HepG2 (cell line): ENCODE data around the gene RIPPLY1. TPM values are rescaled to one million over a fixed set of nuclear protein-coding genes. Genes with fewer than 3 reads are reported as not detected.

ENCODE experiments used
- ATAC-seq: fragments of 200-7000 bp; cut with Tn5 transposase; 3 replicates; pipeline ENCODE4 v1.9.1; 2020; ENCODE audit warnings: mild to moderate bottlenecking, moderate library complexity
- BruUV-seq: library from RNA; stranded (reverse); fragments of 400-500 nt; replicated peaks from 2 replicates; lab custom pipeline; 2021; lab: Mats Ljungman, UMichigan
- CTCF ChIA-PET: fragments of 300-600 bp; formaldehyde crosslinking; extraction: SDS; loops from one replicate; lab custom pipeline; 2021; ENCODE audit warnings: low total read pairs, inconsistent platforms, low intra/inter-chr PET ratio; lab: Yijun Ruan, JAX
- POLR2A ChIA-PET: fragments of 350-600 bp; sonication (Branson Sonifier 250); formaldehyde crosslinking; loops from one replicate; lab custom pipeline; 2020; ENCODE audit warnings: antibody characterized with exemption, inconsistent platforms; lab: Yijun Ruan, JAX
- DNase-seq: peaks from one replicate; pipeline ENCODE4 v3.0.0-alpha.2; 2015; ENCODE audit warnings: low spot score
- FAIRE-seq: peaks from 3 replicates; lab custom pipeline; 2011; peaks lifted over from hg19 to GRCh38; lab: Jason Lieb, UNC
- H2AFZ ChIP-seq: one replicate; pipeline ENCODE4 v1.6.1; 2011; ENCODE audit warnings: low read length, inconsistent platforms
- H3K27ac ChIP-seq: fragments of 300-600 bp; 3 replicates; pipeline ENCODE4 v1.8.0; 2011; ENCODE audit warnings: mixed run types, mild to moderate bottlenecking, mixed read lengths, low read length, inconsistent platforms; ENCODE audit not compliant: insufficient read depth; ENCODE audit errors: extremely low read length
- H3K27me3 ChIP-seq, 2 experiments: fragments of 200-600 bp in 1 of 2; 2 replicates in 1 of 2; 3 replicates in 1 of 2; pipeline versions ENCODE4 v1.6.0 to v1.8.0; 2011; ENCODE audit warnings: low read length in 2 of 2, mild to moderate bottlenecking in 2 of 2, moderate library complexity in 2 of 2, inconsistent platforms in 1 of 2; ENCODE audit not compliant: insufficient read depth in 2 of 2, control insufficient read depth in 1 of 2
- H3K36me3 ChIP-seq, 2 experiments: fragments of 200-600 bp in 1 of 2; replicated peaks in 1 of 2; 2 replicates in 1 of 2; 3 replicates in 1 of 2; pipeline versions ENCODE4 v1.5.1 to v1.8.0; 2011; ENCODE audit warnings: low read length in 2 of 2, inconsistent platforms in 1 of 2; ENCODE audit not compliant: insufficient read depth in 2 of 2, control insufficient read depth in 1 of 2
- H3K4me1 ChIP-seq: 2 replicates; pipeline ENCODE4 v1.5.1; 2012; ENCODE audit warnings: low read length, inconsistent platforms; ENCODE audit not compliant: insufficient read depth
- H3K4me2 ChIP-seq: 2 replicates; pipeline ENCODE4 v1.6.0; 2011; ENCODE audit warnings: low read depth, low read length, inconsistent platforms
- H3K4me3 ChIP-seq, 3 experiments: fragments of 200-600 bp in 1 of 3; sonication (generic), shearing (Covaris generic) in 1 of 3; replicated peaks in 1 of 3; 2 replicates each; pipeline ENCODE4 v1.5.1; 2011 to 2016; ENCODE audit warnings: low read length in 3 of 3, inconsistent platforms in 2 of 3, low read depth in 2 of 3, mild to moderate bottlenecking in 2 of 3, control low read depth in 1 of 3, mixed read lengths in 1 of 3; ENCODE audit not compliant: insufficient read depth in 1 of 3
- H3K79me2 ChIP-seq: one replicate; pipeline ENCODE4 v1.6.1; 2011; ENCODE audit warnings: low read length, inconsistent platforms; ENCODE audit not compliant: insufficient read depth
- H3K9ac ChIP-seq: 2 replicates; pipeline ENCODE4 v1.6.0; 2011; ENCODE audit warnings: mild to moderate bottlenecking, low read depth, low read length, inconsistent platforms; ENCODE audit not compliant: insufficient read depth
- H3K9me3 ChIP-seq: 2 replicates; pipeline ENCODE4 v1.5.1; 2012; ENCODE audit warnings: mild to moderate bottlenecking, low read length
- H4K20me1 ChIP-seq: 2 replicates; pipeline ENCODE4 v1.6.0; 2011; ENCODE audit warnings: inconsistent platforms, mild to moderate bottlenecking, low read length, moderate library complexity; ENCODE audit not compliant: insufficient read depth
- CEBPB ChIP-seq: IDR thresholded peaks from 2 replicates; pipeline ENCODE4 v1.6.1; 2011; ENCODE audit warnings: low read depth, low read length, improper control_type of control experiment, borderline replicate concordance
- CEBPG ChIP-seq: IDR thresholded peaks from 2 replicates; pipeline ENCODE4 v1.6.1; 2016
- HDAC1 ChIP-seq: sonication (generic); formaldehyde crosslinking; IDR thresholded peaks from 2 replicates; pipeline ENCODE4 v1.5.1; 2020; ENCODE audit warnings: mild to moderate bottlenecking, missing genetic modification reagents
- HOXA3 ChIP-seq: sonication (generic); formaldehyde crosslinking; IDR thresholded peaks from 2 replicates; pipeline ENCODE4 v1.5.0; 2020; ENCODE audit warnings: missing genetic modification reagents
- IKZF1 ChIP-seq: fragments of 450-650 bp; IDR thresholded peaks from 2 replicates; pipeline ENCODE4 v1.7.1; 2016
- KDM3A ChIP-seq: IDR thresholded peaks from 2 replicates; pipeline ENCODE4 v1.6.1; 2018; ENCODE audit warnings: low read depth, missing compliant biosample characterization
- LBX2 ChIP-seq: sonication (generic); formaldehyde crosslinking; IDR thresholded peaks from 2 replicates; pipeline ENCODE4 v1.5.0; 2020; ENCODE audit warnings: missing genetic modification reagents, mild to moderate bottlenecking, borderline replicate concordance
- MYPOP ChIP-seq: sonication (generic); formaldehyde crosslinking; IDR thresholded peaks from 2 replicates; pipeline ENCODE4 v1.8.1; 2023; ENCODE audit warnings: mild to moderate bottlenecking, moderate library complexity, missing genetic modification reagents
- PAXIP1 ChIP-seq: sonication (generic); formaldehyde crosslinking; conservative IDR thresholded peaks from 2 replicates; pipeline ENCODE4 v1.4.0; 2020; ENCODE audit warnings: mild to moderate bottlenecking, missing genetic modification reagents, moderate library complexity
- SMAD9 ChIP-seq: sonication (generic); formaldehyde crosslinking; IDR thresholded peaks from 2 replicates; pipeline ENCODE4 v1.5.1; 2020; ENCODE audit warnings: mild to moderate bottlenecking, missing genetic modification reagents
- SUZ12 ChIP-seq: fragments of 150-350 bp; IDR thresholded peaks from 2 replicates; pipeline ENCODE4 v1.6.1; 2014; ENCODE audit warnings: low read depth, low read length
- XRCC5 ChIP-seq: fragments of 200-400 bp; formaldehyde crosslinking; optimal IDR thresholded peaks from 2 replicates; pipeline ENCODE3; 2017; ENCODE audit warnings: mild to moderate bottlenecking, low read length
- ZNF354B ChIP-seq: sonication (generic); formaldehyde crosslinking; IDR thresholded peaks from 2 replicates; pipeline ENCODE4 v1.8.0; 2022; ENCODE audit warnings: mild to moderate bottlenecking, missing genetic modification reagents
- ZNF367 ChIP-seq: sonication (generic); formaldehyde crosslinking; IDR thresholded peaks from 2 replicates; pipeline ENCODE4 v1.4.0; 2020; ENCODE audit warnings: missing genetic modification reagents, borderline replicate concordance
- ZNF549 ChIP-seq: sonication (generic); formaldehyde crosslinking; IDR thresholded peaks from 2 replicates; pipeline ENCODE4 v1.5.0; 2020; ENCODE audit warnings: missing genetic modification reagents
- ZNF7 ChIP-seq: IDR thresholded peaks from 2 replicates; pipeline ENCODE4 v1.6.1; 2016; ENCODE audit warnings: missing biosample characterization, missing genetic modification reagents
- WGBS: methylation state at CpG from one replicate; pipeline ENCODE4 v1.1.6; 2017; ENCODE audit warnings: low lambda C conversion rate; 5-methylcytosine and 5-hydroxymethylcytosine counted together
- in situ Hi-C: cut with HindIII; loops from 2 replicates; pipeline ENCODE4 v1.10.0; 2017; ENCODE audit warnings: low pct_unique_long_range_greater_than_20kb; ENCODE audit not compliant: extremely low pct_ligation_motif_present
- intact Hi-C: fragments of 100-400 bp; cut with micrococcal nuclease; formaldehyde crosslinking; loops from one replicate; pipeline ENCODE4 v1.10.0; 2022; ENCODE audit not compliant: unreplicated experiment
- polyA plus RNA-seq, 8 experiments: library from polyadenylated mRNA; depleted of rRNA in 3 of 8; stranded (reverse) in 7 of 8; unstranded in 1 of 8; fragments of >200 nt; fragmentation: Illumina TruSeq in 4 of 8; extraction: Trizol in 4 of 8; gene quantifications; 2 replicates each; pipeline versions ENCODE4 v1.2.1 to v1.2.3, GENCODE V29; 2011 to 2016; ENCODE audit warnings: low read depth in 4 of 8, missing spikeins in 1 of 8, mixed read lengths in 1 of 8; ENCODE audit not compliant: insufficient read depth in 1 of 8
- total RNA-seq, 5 experiments: library from RNA; depleted of rRNA; stranded (reverse); fragments of >200 nt; fragmentation: Illumina TruSeq; extraction: Trizol; gene quantifications; 2 replicates each; pipeline ENCODE4 v1.2.3, GENCODE V29; 2016; ENCODE audit warnings: low read depth in 1 of 5
- TF ChIP-seq, protein P1 (sequence below): sonication (generic); formaldehyde crosslinking; IDR thresholded peaks from 2 replicates; pipeline ENCODE4 v1.8.1; 2023; ENCODE audit warnings: mild to moderate bottlenecking, missing genetic modification reagents

RIPPLY1 gene
- total and polyA plus RNA-seq, 2 of the 13 experiments (the other 11 are each of a cell fraction or from before 2014, with no cell fraction given) = 0.41 to 0.49 TPM

DNA sequence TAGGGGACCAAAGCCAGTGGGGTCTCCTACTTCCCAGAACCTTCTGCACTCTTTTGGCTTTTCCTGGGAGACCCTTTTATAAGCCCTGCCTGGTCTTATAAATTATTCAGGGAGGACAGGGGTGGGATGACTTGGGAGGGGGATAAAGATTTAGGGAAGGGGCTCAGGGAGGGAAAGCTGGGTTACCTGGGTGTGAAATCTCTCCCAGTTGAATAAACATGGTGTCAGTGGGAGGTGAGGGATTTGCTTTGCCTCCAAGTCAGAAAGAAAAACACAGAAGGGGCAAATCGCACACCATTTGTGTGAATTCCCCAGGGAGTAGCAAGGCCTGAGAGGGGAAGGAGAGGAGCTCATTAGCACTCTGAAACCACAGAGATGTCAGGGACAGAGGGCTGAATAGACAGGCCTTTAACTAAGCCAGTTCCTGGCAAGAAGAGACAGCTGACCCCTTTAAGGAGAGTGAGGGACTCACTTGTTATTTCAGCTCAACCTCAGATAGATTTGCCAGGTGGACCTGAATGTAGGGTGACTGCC, at the start of gene RIPPLY1 (continued):
- no peak for TF ChIP-seq ZNF549 (CRISPR knock-in tag)
- TF ChIP-seq LBX2 (CRISPR knock-in tag) = no peak
- no peak for TF ChIP-seq ZNF7 (CRISPR knock-in tag)
- TF ChIP-seq ZNF367 (CRISPR knock-in tag) = no peak
- no peak for TF ChIP-seq HOXA3
- TF ChIP-seq PAXIP1 (CRISPR knock-in tag) = no peak
- no peak for TF ChIP-seq ZNF354B (CRISPR knock-in tag)

GRCh38 chrX:106952538-106952937, 49.4 kb upstream of the RIPPLY1 start:
- H3K79me2 ChIP-seq = no peaks in the 10 kb centered on the region
- H3K4me3 ChIP-seq = no peak overlapping the region
- H3K4me1 ChIP-seq = peaks cover 66% of the 10 kb centered on the region
- 96% methylated on average over 1 of the region's 2 CpGs for WGBS
- H3K4me2 ChIP-seq = no peak overlapping the region
- H3K9me3 ChIP-seq = no peaks in the 10 kb centered on the region
- CTCF ChIA-PET = interaction anchor here (1.0 kb wide), 1 partner anchor 54 kb away, joined by 3 read pairs; no protein-coding TSS in a partner anchor
- TF ChIP-seq SUZ12 (no peak), MYPOP (CRISPR knock-in tag) (no peak), HDAC1 (CRISPR knock-in tag) (no peak), XRCC5 (no peak), CEBPB (no peak), KDM3A (CRISPR knock-in tag) (no peak), CEBPG (CRISPR knock-in tag) (no peak), IKZF1 (no peak), SMAD9 (no peak)
- TF ChIP-seq, protein P1, sequence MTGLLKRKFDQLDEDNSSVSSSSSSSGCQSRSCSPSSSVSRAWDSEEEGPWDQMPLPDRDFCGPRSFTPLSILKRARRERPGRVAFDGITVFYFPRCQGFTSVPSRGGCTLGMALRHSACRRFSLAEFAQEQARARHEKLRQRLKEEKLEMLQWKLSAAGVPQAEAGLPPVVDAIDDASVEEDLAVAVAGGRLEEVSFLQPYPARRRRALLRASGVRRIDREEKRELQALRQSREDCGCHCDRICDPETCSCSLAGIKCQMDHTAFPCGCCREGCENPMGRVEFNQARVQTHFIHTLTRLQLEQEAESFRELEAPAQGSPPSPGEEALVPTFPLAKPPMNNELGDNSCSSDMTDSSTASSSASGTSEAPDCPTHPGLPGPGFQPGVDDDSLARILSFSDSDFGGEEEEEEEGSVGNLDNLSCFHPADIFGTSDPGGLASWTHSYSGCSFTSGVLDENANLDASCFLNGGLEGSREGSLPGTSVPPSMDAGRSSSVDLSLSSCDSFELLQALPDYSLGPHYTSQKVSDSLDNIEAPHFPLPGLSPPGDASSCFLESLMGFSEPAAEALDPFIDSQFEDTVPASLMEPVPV (CRISPR knock-in tag) = no peak
- ATAC-seq (no peak), DNase-seq (no peak), FAIRE-seq (no peak)
- no peaks in the 10 kb centered on the region for H4K20me1 ChIP-seq
- no TSS peak for BruUV-seq
- H3K36me3 ChIP-seq = no peaks in the 10 kb centered on the region; a peak in 2 of 5 replicates
- intact Hi-C loops = no loop called here
- in situ Hi-C loops = no loop called here
- POLR2A ChIA-PET = no interaction called here
- H3K27me3 ChIP-seq = no peaks in the 10 kb centered on the region
- no peak overlapping the region for H2AFZ ChIP-seq
- no peak overlapping the region for H3K9ac ChIP-seq
- H3K27ac ChIP-seq = no peak overlapping the region
